ENCODE data around the gene LRIG2.

- TF ChIP-seq CTCF (IDR thresholded peaks at IDR 0.05), result no peak
- TF ChIP-seq POLR2A (IDR thresholded peaks at IDR 0.05), result no peak
Observed at GRCh38 chr1:113072141-113072756, 749 bp upstream of the LRIG2 start.

All from lower leg skin (tissue), 3 donors.